Body of pancreas (tissue), 4 donors: ENCODE data around the gene DNAI1. TPM values are rescaled to one million over a fixed set of nuclear protein-coding genes. Genes with fewer than 3 reads are reported as not detected.
A peak's percentile ranks its signal among the peaks of the same experiment; 100 is the strongest.

Source experiments
- ATAC-seq: fragments of 150-250 bp; one replicate; pipeline ENCODE4 v1.9.1; 2016
- DNase-seq, 4 donors: peaks; one replicate each; pipeline ENCODE4 v3.0.0-alpha.2; 2019
- H3K27ac ChIP-seq, 4 donors: fragments of 200-600 bp; sonication (generic); 1 replicate in 3 of 4; 2 replicates in 1 of 4; pipeline versions ENCODE4 v1.5.1 to v1.6.1; 2016 to 2019; ENCODE audit warnings: mild to moderate bottlenecking in 1 of 4, mixed read lengths in 1 of 4, moderate library complexity in 1 of 4
- H3K27me3 ChIP-seq, 2 donors: fragments of 200-600 bp; sonication (generic); one replicate each; pipeline ENCODE4 v1.6.0; 2016; ENCODE audit warnings: mild to moderate bottlenecking in 1 of 2
- H3K36me3 ChIP-seq, 2 donors: fragments of 200-600 bp; sonication (generic); replicated peaks in 1 of 2; 2 replicates each; pipeline ENCODE4 v1.5.1; 2016; ENCODE audit warnings: low read depth in 2 of 2; ENCODE audit not compliant: insufficient read depth in 1 of 2
- H3K4me1 ChIP-seq: fragments of 200-600 bp; sonication (generic); one replicate; pipeline ENCODE4 v1.6.0; 2016
- H3K4me3 ChIP-seq, 2 donors: fragments of 200-600 bp; sonication (generic); 1 replicate in 1 of 2; 2 replicates in 1 of 2; pipeline ENCODE4 v1.5.1; 2016 to 2019
- H3K9me3 ChIP-seq, 3 donors: fragments of 200-600 bp; sonication (generic); 1 replicate in 2 of 3; 2 replicates in 1 of 3; pipeline ENCODE4 v1.5.1; 2016
- POLR2A ChIP-seq, 3 donors: fragments of 450-650 bp; IDR thresholded peaks; one replicate each; pipeline ENCODE4 v1.6.1; 2016; ENCODE audit warnings: antibody characterized with exemption in 3 of 3, mild to moderate bottlenecking in 2 of 3
- WGBS, 2 donors: methylation state at CpG; one replicate each; pipeline ENCODE4 v1.1.5; 2017; 5-methylcytosine and 5-hydroxymethylcytosine counted together
- intact Hi-C: fragments of 100-400 bp; cut with DNase I; formaldehyde crosslinking; loops from one replicate; pipeline ENCODE4 v1.15.1; 2023
- total RNA-seq, 2 donors: library from RNA; depleted of rRNA; stranded (reverse); fragments of >200 nt; gene quantifications; one replicate each; pipeline ENCODE4 v1.1.0, GENCODE V29; 2016
- TF ChIP-seq, protein P1 (sequence below), 7 experiments: fragments of 450-650 bp in 4 of 7; fragments of 200-600 bp in 3 of 7; sonication (generic) in 3 of 7; IDR thresholded peaks; one replicate each; pipeline ENCODE4 v1.5.1; 2016 to 2019; ENCODE audit warnings: antibody characterized with exemption in 7 of 7

DNAI1 gene
- total RNA-seq, 2 donors from 2014 or later: 0.99 to 2.1 TPM

DNA sequence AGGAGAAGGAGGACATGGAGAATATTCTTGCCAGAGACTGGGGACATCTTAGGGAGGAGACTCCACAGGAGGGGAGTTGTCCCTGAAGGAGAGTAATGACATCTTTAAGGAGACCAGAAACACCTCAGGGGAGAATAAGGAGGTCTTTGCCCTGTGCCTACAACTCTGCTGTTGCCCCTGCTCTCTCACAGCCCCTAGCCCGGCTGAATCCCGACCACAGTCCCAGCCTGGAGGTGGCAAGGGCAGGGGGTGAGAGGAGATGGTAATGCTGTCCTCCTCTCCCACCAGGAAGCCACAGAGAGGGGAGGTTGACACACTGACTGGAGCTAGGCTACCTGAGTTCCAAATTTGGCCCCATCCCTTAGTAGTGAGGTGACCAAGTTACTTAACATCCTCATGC is 94.4 kb downstream of the DNAI1 start:
- TF ChIP-seq POLR2A (IDR thresholded peaks at IDR 0.05): no peak
- TF ChIP-seq, protein P1, sequence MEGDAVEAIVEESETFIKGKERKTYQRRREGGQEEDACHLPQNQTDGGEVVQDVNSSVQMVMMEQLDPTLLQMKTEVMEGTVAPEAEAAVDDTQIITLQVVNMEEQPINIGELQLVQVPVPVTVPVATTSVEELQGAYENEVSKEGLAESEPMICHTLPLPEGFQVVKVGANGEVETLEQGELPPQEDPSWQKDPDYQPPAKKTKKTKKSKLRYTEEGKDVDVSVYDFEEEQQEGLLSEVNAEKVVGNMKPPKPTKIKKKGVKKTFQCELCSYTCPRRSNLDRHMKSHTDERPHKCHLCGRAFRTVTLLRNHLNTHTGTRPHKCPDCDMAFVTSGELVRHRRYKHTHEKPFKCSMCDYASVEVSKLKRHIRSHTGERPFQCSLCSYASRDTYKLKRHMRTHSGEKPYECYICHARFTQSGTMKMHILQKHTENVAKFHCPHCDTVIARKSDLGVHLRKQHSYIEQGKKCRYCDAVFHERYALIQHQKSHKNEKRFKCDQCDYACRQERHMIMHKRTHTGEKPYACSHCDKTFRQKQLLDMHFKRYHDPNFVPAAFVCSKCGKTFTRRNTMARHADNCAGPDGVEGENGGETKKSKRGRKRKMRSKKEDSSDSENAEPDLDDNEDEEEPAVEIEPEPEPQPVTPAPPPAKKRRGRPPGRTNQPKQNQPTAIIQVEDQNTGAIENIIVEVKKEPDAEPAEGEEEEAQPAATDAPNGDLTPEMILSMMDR (IDR thresholded peaks at IDR 0.05): no peak
- no peaks in the 10 kb centered on the region for H3K27me3 ChIP-seq
- H3K27ac ChIP-seq: no peak overlapping the region
- no peaks in the 10 kb centered on the region for H3K36me3 ChIP-seq
- DNase-seq (no peak), ATAC-seq (no peak)
- WGBS, 2 donors: 94 to 95% methylated on average over 2 of the region's 2 CpGs
- no peak overlapping the region for H3K4me3 ChIP-seq
- no peaks in the 10 kb centered on the region for H3K4me1 ChIP-seq
- intact Hi-C loops: loop anchor here (5.0 kb wide), 1 partner anchor 34 kb away; the partner anchor contains the start of gene CNTFR
- H3K9me3 ChIP-seq: no peaks in the 10 kb centered on the region

DNA sequence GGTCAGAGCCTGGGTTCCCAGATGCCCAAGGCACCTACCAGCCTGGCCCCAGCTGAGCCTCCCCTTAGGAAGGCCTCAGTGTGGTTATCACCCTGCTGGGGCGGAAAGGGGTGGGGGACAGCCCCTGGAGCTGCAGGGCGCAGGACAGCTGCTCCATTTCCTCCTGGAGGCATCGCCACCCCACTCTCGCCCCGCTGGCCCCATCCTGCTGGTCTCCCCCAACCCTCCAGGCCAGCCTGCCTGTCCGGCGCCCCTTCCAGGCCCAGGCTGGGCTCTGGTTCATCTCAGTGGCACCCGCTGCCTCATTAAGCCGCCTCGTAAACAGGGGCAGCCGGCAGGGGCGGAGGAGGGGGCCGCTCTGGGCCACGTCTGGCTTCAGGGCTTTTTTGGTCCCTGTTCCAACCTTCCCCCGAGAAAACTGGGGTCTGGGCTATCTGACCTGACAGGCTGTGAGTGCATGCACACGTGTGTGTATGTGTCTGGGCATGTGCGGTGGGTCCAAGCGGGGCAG is 95.0 kb downstream of the DNAI1 start:
- H3K27me3 ChIP-seq: no peaks in the 10 kb centered on the region
- no peak for TF ChIP-seq POLR2A (IDR thresholded peaks at IDR 0.05)
- TF ChIP-seq, protein P1 (IDR thresholded peaks at IDR 0.05): no peak
- 79 to 88% methylated on average over 6 to 17 of the region's 18 CpGs for whole genome bisulfite sequencing, 2 donors
- no peaks in the 10 kb centered on the region for H3K9me3 ChIP-seq
- H3K36me3 ChIP-seq: no peaks in the 10 kb centered on the region
- intact Hi-C loops: loop anchor here (5.0 kb wide), 1 partner anchor 34 kb away; the partner anchor contains the start of gene CNTFR
- H3K4me1 ChIP-seq: no peaks in the 10 kb centered on the region
- no peak overlapping the region for H3K4me3 ChIP-seq
- ATAC-seq: no peak
- no peak overlapping the region for H3K27ac ChIP-seq
- DNase-seq: no peak

DNA sequence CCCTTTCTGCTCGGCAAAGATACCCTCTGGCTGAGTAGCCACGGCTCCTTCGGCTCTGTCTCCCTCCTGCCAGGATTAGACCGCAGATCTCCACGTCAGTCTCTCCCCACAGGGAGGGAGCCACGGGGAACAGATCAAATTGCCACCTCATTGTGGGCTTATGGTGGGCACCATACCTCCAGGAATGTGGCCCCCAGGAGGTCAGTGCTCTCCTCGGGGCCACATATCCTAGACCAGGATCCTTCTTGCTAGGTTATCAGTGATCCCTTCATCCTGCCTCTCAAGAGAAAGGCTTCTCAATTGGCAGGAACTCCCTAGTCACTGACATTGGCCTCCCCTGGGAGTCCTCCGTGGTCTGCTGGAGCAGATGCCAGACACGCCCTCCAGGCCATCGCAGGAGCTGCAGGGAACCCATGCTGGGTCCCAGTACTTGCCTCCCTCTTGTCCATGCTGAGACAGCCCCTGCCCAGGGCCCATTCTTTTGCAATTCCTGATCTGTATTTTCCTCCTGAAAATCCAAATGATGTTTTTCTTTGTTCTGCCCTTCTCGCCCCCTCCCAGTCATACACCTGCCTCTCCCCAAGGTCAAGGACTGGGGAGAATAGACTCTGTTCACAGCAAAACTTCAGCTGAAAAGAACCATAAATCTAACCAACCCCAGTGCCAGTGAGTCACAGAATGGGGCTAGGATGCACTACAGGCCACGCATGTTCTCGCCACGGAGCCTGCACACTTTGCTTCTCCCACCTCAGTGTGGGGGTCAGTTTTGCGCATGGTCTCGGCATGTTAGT is 95.8 kb downstream of the DNAI1 start:
- DNase-seq (no peak), ATAC-seq (no peak)
- Histone ChIP-seq H3K27ac (no peak overlapping the region), H3K4me1 (peaks cover 2% of the 10 kb centered on the region), H3K4me3 (no peak overlapping the region), H3K36me3 (no peaks in the 10 kb centered on the region), H3K9me3 (no peaks in the 10 kb centered on the region), H3K27me3 (no peaks in the 10 kb centered on the region)
- 60% methylated on average over 10 to 16 of the region's 16 CpGs for WGBS, 2 donors
- TF ChIP-seq, protein P1 (IDR thresholded peaks at IDR 0.05): no peak
- no peak for TF ChIP-seq POLR2A (IDR thresholded peaks at IDR 0.05)
- intact Hi-C loops: loop anchor here (5.0 kb wide), 1 partner anchor 33 kb away; the partner anchor contains the start of gene CNTFR

DNA sequence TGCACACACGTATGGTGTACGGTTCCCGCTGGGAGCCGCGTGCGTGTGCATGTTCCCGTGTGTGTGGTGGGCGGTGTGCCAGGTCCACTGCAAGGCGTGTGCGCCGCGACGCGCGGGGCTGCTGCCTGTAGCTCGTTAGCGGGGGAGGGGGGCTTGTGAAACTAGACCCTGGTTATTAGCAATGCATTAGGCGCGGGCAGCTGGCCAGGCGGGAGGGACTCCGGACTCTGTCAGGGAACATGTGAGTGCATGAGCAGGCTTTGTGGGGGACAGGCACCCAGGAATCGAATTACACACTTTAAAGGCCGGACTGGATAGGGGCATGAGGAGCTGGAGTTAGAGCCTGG is 96.4 kb downstream of the DNAI1 start:
- Histone ChIP-seq H3K27me3 (no peaks in the 10 kb centered on the region), H3K4me3 (no peak overlapping the region), H3K9me3 (no peaks in the 10 kb centered on the region), H3K27ac (no peak overlapping the region), H3K4me1 (peaks cover 8% of the 10 kb centered on the region), H3K36me3 (no peaks in the 10 kb centered on the region)
- peak in 1 of 4 donors; percentile 33 for DNase-seq
- TF ChIP-seq, protein P1 (IDR thresholded peaks at IDR 0.05): no peak
- TF ChIP-seq POLR2A (IDR thresholded peaks at IDR 0.05): no peak
- no peak for ATAC-seq
- intact Hi-C loops: no loop called here
- 23 to 30% methylated on average over 17 to 23 of the region's 23 CpGs for WGBS, 2 donors
